Body of pancreas (tissue), 4 donors: ENCODE results near the gene SWI5.

Experiments
- CTCF ChIP-seq, 7 experiments: fragments of 450-650 bp in 4 of 7; fragments of 200-600 bp in 3 of 7; sonication (generic) in 3 of 7; IDR thresholded peaks; one replicate each; pipeline ENCODE4 v1.5.1; 2016 to 2019; ENCODE audit warnings: antibody characterized with exemption in 7 of 7
- POLR2A ChIP-seq, 3 donors: fragments of 450-650 bp; IDR thresholded peaks; one replicate each; pipeline ENCODE4 v1.6.1; 2016; ENCODE audit warnings: antibody characterized with exemption in 3 of 3, mild to moderate bottlenecking in 2 of 3

- no peak for TF ChIP-seq CTCF (IDR thresholded peaks at IDR 0.05)
- no peak for TF ChIP-seq POLR2A (IDR thresholded peaks at IDR 0.05)
These were observed 59.8 kb downstream of the SWI5 start for GRCh38 chr9:128335914-128336313.
